ENCODE data around the gene TTC39A.
"Not testable (repeated sequence)": the region's sequence is repeated elsewhere in the genome, so short reads cannot be mapped to it uniquely, and the experiment has no call there.

TTC39A gene

GRCh38 chr1:51264451-51264850, 65.9 kb downstream of the TTC39A start:
- DNase-seq: no peak

DNA sequence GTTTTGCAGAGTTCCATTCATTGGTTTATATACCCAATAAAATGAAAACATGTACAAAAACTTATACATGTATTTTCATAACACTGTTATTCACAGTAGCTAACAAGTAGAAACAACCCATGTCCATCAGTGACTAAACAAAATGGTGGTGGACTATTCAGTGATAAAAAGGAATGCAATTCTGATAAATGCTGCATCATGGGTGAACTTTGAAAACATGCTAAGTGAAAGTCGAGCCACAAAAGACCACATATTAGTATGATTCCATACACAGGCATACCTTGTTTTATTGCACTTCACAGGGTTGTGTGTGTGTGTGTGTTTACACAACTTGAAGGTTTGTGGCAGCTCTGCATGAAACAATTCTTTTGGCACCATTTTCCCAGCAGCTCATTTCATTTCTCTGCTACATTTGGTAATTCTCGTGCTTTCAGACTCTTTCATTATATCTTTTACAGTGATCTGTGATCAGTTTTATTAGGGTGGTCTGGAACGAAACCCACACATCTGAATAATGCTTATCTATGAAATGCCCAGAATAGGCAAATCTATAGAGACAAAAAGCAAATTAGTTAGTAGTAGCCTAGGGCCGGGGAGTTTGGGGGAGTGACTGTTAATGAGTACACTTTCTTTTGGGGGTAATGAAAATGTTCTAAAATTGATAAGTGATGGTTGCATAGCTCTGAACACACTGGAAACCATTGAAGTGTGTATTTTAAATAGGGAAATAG, 67.0 kb downstream of the TTC39A start:
- no peak for DNase-seq

DNA sequence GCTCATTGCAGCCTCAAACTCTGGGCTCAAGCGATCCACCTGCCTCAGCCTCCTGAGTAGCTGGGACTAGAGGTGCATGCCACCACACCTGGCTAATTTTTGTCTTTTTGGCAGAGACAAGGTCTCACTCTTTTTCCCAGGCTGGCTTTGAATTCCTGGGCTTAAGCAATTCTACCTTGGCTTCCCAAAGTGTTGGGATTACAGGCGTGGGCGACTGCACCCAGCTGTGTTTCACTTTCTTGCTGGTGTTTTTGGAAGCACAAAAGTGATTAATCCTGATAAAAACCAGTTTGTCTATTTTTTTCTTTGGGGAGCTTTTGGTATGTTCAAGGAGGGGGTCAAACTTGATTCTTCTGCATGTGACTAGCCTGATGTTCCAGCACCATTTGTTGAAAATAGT, 75.0 kb downstream of the TTC39A start:
- no peak for DNase-seq

DNA sequence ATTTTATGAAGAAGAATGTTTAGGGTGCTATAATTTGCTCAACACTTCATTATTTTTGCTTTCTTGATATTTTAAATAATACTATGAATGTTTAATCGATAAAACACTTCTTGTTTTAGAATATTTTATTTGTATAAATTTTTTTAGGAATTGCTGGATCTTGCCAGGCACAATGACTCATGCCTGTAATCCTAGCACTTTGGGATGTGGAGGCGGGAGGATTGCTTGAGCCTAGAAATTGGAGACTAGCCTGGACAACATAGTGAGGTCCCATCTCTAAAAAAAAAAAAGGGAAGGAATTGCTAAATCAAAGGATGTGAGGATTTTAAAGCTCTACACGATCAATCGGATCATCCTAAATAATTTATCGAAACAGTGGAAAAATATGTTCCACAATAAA, 76.7 kb downstream of the TTC39A start:
- no peak for DNase-seq

GRCh38 chr1:51252366-51252765, 78.0 kb downstream of the TTC39A start:
- DNase-seq: no peak

- not testable (repeated sequence) for DNase-seq
Measured at GRCh38 chr1:51251165-51251564, 79.2 kb downstream of the TTC39A start.

GRCh38 chr1:51250729-51251128, 79.6 kb downstream of the TTC39A start:
- not testable (repeated sequence) for DNase-seq

GRCh38 chr1:51249445-51249844, 80.9 kb downstream of the TTC39A start:
- DNase-seq: no peak

GRCh38 chr1:51247499-51247898, 82.9 kb downstream of the TTC39A start:
- DNase-seq: no peak

GRCh38 chr1:51247022-51247421, 83.3 kb downstream of the TTC39A start:
- DNase-seq: no peak

GRCh38 chr1:51242546-51242945, 87.8 kb downstream of the TTC39A start:
- DNase-seq: no peak

DNA sequence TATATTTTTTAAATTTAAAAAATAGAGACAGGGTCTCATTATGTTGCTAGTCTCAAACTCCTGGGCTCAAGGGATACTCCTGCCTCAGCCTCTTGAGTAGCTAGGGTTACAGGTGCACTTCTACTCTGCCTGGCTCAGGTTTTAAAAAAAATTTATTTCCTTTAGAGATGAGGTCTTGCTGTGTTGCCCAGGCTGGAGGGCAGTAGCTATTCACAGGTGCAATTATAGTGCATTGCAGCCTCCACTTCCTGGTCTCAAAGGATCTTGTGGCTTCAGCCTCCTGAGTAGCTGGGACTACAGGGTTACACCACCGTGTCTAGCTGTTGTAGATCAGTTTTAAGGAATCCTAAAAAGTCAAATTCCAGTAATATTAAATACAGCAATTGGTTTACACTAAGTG, 89.2 kb downstream of the TTC39A start:
- no peak for DNase-seq

- DNase-seq: no peak
Measured at GRCh38 chr1:51240084-51240483, 90.3 kb downstream of the TTC39A start.

- no peak for DNase-seq
Measured at GRCh38 chr1:51238034-51238403, 92.3 kb downstream of the TTC39A start.

GRCh38 chr1:51237351-51238033, 92.9 kb downstream of the TTC39A start:
- no peak for DNase-seq

Data from CD4-positive, alpha-beta T cell treated with Interleukin-15 for 1 hour (primary cell).